Panc1 (cell line): ENCODE measurements around the gene SETD3.

Experiments used
- CTCF ChIP-seq: fragments of 450-650 bp; IDR thresholded peaks from 2 replicates; pipeline ENCODE4 v1.5.1; 2017; ENCODE audit warnings: mild to moderate bottlenecking
- TCF7L2 ChIP-seq: IDR thresholded peaks from 2 replicates; pipeline ENCODE4 v1.6.1; 2011; ENCODE audit warnings: mild to moderate bottlenecking, low read depth, low read length, inconsistent platforms

- no peak for TF ChIP-seq CTCF
- TF ChIP-seq TCF7L2 = no peak
Observed at GRCh38 chr14:99459481-99460100, 21.1 kb downstream of the SETD3 start.
